GM19025 (cell line): ENCODE measurements around the gene DKKL1.

Experiments
- ATAC-seq: cut with Tn5 transposase; IDR thresholded peaks from one replicate; pipeline ENCODE4 v1.9.1; 2021; ENCODE audit warnings: mild to moderate bottlenecking, low read depth, moderate library complexity; ENCODE audit not compliant: unreplicated experiment

DKKL1 gene

DNA sequence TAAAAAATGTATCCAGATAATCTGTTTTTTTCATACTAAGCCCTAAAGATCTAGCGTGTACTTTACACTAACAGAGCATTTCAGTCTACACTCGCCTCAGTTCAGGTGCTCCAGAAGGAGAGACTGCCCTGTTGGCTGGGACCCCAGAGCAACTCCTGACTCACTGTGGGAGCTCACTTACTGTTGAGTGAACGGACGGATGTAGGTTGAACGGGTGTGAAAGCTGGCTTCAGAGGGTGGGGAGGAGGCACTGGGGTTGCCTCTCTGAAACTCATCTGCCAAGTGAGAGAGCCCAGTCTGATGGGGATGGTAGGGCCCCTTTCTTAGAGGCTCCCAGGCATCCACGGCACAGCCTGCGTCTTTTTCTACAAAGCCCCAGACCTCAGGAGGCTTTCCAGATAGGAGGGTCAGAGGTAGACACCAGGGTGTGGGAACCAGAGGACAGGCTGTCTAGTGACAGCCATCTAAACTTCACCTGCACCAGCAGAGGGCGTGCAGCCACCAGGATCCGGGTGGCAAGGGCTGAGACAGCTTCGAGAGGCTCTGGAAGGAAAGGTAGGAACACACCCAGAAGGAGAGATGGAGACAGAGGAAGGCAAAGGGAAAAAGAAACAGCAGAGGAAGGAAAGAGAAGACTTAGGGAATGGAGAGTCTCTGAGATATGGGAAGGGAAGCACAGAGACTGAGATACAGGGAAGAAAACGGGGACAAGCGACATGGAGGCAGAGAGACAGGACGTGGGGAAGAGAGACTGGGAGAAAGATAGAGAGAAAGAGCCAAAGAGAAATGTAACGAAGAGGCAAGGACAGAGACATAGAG lies 28.1 kb downstream of the DKKL1 start:
- ATAC-seq: no peak

DNA sequence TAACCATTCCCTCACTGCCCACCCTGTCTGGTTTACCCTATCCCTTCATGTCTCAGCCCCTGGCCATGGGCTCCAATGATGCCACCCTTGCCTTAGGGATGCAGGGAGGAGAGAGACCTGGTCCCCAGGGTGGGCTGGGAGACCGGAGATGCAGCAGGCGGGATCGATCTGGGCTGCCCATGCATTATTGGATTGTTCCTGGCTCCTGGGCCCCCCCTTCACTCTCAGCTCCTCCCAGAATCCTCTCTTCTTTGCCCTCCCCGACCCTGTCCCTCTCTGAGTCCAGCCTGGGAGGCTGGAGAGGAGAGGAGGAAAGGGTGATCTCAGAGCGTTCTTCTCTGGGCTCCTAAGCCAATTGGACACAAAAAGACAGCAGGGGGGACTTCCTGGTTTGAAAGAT lies 30.2 kb downstream of the DKKL1 start:
- ATAC-seq: no peak

DNA sequence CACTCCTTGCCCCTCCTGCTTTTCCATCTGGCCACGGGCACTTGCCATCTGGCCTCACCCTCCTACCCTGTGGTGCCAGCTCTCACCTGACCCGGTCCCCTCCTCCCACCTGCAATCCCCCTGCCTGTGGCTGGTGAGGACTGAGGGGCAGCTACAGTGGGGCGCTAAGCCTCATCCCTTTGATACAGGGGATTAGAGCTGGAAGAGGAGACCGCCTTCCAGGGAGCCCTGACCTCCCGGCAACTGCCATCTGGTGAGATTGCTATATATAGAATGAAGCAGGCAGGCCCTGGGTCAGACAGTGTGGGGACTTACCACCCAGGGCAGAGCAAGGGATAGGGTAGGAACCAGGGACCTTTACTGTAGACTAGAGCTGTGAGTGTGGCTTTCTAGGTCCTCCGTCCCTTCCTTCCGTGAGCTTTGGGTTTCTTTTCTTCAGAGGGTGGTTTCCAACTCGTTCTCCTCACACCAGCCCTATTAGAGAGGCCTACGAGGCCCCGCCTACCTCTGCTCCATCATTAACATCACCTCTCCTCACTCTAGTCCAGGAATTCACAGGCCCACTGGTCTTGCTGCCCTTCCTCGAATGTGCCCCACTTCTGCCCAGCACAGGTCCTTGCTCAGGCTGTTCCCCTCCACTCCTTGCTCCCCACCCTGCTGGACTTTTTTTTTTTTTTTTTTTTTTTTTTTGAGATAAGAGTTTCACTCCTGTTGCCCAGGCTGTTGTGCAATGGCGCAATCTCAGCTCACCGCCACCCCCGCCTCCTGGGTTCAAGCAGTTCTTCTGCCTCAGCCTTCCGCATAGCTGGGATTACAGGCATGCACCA lies 32.1 kb downstream of the DKKL1 start:
- ATAC-seq: no peak

DNA sequence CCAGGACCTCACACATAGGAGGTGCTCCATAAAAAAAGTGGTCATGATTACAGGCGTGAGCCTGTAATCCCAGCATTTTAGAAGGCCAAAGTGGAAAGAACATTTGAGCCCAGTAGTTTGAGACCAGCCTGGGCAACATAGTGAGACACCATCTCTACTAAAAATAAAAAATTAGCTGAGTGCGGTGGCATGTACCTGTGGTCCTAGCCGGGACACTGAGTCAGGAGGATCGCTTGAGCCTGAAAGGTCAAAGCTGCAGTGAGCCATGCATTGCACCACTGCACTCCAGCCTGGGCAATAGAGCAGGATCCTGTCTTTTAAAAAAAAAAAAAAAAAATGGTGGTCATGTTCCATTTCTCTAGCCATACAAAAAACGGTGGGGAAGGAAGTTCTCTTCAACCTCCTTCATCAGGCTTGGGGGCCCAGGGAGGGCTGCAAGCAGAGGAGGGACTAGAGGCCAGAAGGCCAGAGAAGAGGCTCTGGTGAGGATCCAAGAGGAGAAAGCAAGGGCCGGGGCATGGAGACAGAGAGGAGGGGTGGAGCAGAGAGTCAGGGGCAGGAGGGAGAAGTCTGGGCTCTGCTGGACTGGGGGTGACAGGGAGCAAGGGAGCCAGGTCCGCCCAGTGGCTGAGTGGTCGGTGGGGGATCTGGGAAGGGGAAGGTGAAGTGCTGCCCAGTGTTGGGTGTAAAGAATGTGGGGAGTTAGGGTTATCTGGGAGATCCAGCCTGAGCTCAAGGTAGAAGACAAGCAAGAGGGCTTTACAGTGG lies 33.2 kb downstream of the DKKL1 start:
- ATAC-seq: no peak

DNA sequence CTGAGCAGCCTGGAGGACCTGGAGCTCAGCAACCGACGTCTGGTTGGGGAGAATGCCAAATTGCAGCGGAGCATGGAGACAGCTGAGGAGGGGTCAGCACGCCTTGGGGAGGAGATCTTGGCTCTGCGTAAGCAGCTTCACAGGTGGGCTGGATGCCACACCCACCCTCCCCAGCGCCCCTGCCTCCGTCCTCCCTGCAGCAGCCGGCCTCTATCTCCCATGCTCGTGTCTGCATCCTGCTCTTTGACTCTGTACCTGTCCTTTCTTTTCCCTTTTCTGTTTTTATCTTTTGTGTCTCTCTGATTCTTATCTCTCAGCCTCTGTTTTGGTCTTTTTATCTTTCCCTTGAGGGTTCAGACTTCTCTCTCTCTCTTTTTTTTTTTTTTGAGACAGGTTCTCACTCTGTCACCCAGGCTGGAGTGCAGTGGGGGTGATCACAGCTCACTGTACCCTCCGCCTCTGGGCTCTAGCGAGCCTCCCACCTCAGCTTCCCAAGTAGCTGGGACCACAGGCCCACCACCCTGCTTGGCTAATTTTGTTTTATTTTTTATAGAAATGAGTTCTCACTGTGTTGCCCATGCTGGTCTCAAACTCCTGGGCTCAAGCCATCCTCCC lies 34.4 kb downstream of the DKKL1 start:
- ATAC-seq: no peak

DNA sequence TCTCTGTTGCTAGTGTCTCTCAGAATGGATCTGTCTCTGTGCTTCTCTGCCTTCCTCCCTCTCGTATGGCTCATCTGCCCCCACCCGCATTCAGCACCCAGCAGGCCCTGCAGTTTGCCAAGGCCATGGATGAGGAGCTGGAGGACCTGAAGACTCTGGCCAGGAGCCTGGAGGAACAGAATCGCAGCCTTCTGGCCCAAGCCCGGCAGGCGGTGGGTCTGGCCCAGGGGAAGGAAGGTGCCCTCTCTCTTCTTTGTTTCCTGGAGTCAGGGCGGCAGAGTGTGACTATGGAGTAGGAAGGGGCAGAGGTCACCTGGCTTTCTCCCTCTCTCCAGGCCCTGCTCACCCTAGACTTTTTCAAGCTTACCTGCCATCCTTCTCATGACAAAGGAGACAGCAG lies 35.3 kb downstream of the DKKL1 start:
- no peak for ATAC-seq

DNA sequence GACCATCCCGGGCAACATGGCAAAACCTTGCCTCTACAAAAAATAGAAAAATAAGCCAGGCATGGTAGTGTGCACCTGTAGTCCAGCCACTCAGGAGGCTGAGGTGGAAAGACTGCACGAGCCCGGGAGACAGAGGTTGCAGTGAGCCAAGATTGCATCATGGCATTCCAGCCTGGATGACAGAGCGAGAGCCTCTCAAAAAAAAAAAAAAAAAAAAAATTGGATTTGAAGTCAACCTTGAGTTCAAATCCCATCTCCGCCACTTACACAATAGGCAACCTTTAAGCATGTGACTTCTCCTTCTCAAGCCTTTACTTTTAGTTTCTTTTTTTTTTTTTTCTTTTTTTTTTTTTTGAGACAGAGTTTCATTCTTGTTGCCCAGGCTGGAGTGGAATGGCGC lies 36.4 kb downstream of the DKKL1 start:
- ATAC-seq: no peak

DNA sequence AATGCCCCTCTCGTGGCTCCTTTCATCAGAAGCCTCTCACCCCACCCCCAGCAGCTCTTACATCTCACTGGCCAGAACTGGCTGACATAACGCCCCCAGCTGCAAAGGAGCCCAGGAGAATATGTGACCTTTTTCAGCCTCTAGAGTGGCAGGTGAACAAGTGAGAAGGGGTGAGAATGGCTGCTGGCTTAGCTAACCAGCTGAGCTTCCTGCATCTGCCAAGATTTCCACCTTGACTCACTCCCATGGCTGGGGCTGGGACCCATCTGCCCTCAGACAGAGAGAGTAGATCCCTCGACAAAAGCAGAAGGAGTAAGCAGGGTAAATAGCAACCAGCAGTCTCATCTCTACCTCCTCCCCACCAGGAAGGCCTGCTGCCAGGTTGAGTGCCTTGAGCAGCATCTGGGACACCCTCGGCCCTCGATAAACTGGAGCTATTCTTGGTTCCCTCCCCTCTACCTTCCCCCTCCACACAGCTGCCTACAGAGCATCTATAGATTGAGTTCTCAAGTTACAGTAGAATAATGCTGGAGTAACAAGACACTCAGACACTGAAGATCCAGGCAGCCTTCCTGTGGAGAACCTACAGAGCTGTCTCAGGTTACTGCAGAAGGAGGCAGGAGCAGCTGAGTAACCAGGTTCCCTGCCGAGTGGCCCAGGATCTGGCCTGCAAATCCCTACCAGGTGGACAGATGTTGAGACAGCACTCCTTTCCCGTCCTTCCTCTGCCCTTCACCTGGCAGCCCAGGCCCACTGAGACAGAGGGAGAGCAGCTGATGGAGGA lies 39.9 kb downstream of the DKKL1 start:
- no peak for ATAC-seq

DNA sequence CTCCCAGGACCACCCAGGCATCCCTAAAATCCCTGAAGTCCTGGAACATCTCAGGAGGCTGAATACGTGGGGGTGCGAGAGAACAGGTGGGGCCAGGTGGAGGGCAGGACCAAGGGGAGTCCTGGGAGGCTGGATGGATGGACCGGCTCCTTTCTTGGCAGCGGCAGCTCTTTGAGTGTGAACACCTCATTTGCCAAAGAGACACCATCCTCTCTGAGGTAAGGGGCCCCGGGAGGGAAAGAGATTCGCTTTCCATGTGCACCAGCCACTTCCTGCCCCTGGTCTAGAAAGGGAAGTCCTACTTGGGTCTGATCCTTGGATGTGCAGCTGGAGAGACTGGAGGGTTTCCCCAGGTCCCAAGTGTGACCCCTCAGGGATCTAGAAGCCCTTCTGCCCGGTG lies 43.4 kb downstream of the DKKL1 start:
- no peak for ATAC-seq

DNA sequence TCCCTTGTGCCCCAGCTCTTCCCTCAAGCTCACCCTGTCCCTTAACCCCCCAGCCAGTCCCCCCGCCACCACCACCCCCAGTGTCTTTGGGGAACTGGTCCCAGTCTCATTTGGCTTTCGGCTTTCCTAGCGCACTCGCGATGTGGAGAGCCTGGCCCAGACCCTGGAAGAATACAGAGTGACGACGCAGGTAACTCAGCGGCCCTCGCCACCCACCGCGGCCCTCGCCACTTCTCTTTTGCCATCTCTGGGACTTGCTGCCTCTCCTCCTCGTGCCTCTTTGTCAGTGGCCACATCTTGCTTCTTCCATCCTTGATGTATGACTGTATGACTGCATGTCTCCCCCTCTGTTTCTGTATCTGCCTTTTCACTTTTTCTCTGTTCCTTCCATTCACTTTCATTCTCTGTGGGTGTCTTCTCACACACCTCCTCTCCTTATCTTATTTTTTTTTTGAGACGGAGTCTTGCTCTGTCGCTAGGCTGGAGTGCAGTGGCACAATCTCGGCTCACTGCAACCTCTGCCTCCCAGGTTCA lies 43.9 kb downstream of the DKKL1 start:
- ATAC-seq: no peak

DNA sequence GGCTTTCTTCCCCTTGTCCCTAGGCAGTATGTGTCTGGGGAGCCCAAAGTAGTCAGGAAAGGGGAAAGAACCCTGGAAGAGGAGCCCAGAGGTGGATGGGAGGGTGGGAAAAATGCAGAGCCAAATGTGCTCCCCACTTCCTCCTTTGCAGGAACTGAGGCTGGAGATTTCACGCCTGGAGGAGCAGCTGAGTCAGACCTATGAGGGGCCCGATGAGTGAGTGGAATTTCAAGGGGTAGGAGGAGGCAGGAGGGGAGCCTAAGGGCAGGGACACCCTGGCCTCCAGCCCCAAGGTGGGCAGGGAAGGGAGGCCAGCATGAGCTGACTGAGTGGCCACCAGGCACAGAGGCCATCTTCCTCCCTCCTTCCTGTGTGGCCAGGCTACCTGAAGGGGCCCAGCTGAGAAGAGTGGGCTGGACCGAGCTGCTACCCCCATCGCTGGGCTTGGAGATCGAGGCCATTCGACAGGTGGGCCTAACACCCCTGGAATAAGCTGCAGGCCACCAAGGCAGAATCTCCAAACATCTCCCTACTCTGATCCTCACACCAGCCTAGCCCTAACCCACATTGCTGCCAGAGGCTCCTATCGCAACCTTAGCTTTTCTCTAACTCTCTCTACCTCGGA lies 45.3 kb downstream of the DKKL1 start:
- ATAC-seq: no peak

DNA sequence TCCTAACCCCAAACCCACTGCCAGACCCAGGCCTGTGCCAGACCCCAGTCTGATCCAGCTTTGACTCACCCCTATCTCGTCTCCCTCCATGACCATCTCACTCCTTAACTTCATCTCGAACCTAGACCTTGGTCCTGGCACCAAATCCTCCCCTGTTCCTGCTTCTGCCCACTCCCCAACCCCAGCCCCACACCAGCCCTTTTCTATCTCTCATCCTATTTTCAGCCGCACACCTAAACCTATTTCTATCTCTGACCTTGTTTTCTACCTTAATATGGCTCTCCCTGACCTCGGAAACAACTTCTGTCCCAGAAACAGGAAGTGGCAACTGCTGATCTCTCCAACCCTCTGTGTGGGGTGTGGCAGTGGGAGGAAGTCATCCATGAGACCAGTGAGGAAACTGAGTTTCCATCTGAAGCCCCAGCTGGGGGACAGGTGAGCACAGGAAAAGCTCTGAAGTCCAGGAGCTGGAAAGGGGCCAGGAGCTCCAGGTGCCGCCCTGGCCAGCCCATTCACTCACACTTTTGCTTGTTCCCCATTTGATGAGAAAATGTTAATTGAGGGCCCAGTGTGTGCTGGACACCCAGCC lies 45.9 kb downstream of the DKKL1 start:
- ATAC-seq: no peak

DNA sequence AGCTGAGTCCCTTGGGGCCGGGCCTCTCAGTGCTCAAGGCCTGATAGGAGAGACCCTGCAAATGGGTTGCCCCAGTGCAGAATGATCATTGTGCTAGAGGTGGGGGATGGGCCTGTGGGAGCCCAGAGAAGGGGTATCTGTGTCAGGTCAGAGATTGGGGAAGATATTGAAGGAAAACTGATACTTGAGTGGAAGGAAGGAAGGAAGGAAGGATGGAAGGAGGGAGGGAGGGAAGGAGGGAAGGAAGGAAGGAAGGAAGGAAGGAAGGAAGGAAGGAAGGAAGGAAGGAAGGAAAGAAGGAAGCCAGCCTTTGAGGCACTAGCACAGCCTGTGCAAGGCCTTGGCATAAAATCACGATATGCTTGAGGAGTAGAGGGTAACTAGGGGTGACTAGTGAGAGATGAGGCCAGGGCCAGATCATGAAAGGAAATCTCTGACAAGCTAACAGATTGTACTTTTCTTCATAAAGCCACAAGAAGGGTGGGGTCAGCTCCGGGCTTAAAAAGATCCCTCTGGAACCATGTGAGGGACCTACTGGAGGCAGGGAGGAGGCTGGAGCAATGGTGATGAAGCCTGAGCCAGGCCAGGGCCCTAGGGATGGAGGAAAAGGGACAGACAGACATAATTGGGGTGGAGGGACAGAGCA lies 48.1 kb downstream of the DKKL1 start:
- ATAC-seq: no peak

DNA sequence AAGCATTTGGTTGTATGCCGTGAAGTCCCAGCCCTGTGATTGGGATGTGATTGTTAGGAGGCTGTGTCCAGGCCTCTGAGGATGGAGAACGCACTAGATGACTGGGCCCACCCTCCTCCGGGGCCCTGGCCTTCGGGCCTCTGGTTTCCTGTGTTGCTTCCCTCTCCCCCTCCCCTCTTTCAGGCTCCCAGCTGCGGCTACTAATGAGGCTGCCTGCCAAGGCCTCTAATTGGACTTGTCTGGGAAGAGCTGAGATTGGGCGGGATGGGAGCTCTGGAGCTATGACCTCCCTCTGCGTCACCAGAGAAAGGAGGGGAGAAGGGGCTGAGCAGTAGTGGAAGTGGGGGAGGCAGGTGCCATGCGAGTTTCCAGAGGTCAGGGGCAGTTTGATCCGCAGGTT lies 49.7 kb downstream of the DKKL1 start:
- no peak for ATAC-seq

DNA sequence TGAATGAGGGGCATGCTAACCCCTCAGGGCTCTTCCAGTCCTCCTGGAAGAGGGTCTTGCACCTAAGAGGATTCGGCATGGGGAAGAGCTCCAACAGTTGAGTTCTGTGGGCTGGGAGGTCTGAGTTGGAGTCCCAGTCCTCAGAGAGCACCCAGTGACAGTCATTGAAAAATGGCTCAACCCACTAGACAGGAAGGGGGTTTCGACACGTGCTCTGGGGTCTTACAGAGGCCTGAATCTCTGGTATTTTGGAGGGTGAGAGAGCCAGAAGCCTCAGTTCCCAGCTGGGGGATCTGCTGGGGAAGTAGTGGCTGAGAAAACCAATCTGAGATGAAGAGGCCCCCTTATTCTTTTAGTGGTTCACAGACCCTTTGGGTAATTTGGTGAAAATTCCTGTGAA lies 50.6 kb downstream of the DKKL1 start:
- no peak for ATAC-seq

DNA sequence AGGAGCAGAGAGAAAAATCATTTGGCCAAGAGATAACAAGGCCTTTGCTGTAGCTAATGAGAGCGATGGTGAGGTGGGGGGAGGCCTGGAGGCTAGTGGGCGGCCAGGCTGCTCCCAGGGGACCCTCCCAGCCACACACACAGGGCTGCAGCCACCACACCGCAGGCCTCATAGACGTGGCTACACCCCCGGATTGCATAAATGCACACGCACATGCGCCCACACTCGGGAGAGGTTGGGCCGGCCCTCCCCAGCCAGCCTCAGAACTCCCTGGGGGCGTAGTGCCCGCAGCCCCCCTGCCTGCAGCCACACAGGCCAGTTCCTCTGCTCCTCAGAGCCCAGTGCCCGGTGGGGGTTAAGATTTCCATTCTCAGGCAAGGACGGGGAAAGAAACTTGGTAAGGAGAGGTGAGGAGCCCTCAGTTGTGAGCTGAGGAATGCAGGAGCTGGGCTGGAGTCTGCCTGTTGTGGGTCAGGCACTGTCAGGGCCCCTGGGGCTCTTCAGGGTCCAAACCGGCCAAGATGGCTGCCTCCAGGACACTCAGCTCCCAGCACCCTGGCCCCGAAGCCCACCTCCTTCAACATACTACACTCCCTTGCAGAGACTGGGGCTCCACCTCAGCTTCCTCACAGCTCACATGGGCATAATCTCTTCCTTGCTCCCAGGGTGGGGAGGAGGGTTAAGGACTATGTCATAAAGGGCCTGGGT lies 51.6 kb downstream of the DKKL1 start:
- no peak for ATAC-seq

DNA sequence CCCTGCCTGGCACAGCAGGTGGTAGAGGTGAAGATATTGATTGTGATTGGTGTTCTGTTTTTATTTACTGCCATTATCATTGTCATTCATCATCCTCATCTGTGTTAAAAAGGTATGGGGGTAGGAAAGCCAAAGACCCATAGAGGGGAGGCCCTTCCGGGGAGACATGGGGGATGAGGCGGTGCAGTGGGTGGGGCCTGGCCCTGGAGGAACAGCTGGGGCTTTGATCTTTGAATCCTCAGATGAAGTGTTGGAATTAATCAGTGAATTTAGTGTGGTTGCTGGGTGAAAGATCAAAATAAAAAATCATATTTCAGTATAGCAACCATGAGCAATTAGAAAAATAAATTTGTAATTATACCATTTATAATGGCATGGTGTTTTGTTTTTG lies 52.1 kb downstream of the DKKL1 start:
- no peak for ATAC-seq

DNA sequence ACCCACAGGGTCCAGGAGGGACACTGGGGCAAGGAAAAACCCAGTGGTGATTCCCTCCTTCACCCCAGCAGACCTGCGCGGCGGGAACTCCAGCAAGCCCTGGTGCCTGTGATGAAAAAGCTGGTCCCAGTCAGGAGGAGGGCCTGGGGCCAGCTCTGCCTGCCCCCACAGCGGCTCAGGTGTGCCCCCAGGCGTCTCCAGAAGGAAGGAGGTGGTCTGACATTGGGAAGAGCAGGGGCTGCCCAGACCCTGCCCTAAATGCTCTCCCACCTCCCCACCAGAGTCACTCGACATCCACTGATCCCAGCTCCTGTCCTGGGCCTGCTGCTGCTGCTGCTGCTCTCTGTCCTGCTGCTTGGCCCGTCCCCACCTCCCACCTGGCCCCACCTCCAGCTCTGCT lies 53.4 kb downstream of the DKKL1 start:
- no peak for ATAC-seq
